ENCODE measurements around the gene REC114.

DNA sequence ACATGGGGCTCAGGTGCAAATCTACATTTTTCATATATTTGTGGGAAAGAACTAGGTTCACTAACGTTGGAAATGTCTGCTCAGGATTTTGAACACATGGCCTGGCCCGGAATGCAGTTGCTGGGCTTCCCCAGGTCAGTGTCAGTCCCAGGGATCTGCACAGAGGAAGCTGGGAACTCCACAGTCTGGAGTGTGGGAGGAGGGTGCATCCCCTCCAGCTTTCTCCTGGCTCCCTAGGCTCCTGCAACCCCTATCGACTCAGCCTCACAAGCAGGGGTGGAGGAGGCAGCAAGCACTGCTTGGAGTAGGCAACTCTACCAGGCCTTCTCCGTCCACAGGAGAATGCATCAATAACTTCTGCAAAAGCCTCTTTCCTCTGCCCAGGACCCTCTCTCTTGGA is 44.1 kb upstream of the REC114 start:
- TF ChIP-seq, protein P1, sequence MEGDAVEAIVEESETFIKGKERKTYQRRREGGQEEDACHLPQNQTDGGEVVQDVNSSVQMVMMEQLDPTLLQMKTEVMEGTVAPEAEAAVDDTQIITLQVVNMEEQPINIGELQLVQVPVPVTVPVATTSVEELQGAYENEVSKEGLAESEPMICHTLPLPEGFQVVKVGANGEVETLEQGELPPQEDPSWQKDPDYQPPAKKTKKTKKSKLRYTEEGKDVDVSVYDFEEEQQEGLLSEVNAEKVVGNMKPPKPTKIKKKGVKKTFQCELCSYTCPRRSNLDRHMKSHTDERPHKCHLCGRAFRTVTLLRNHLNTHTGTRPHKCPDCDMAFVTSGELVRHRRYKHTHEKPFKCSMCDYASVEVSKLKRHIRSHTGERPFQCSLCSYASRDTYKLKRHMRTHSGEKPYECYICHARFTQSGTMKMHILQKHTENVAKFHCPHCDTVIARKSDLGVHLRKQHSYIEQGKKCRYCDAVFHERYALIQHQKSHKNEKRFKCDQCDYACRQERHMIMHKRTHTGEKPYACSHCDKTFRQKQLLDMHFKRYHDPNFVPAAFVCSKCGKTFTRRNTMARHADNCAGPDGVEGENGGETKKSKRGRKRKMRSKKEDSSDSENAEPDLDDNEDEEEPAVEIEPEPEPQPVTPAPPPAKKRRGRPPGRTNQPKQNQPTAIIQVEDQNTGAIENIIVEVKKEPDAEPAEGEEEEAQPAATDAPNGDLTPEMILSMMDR (optimal IDR thresholded peaks at IDR 0.05 in 1 of 3, IDR thresholded peaks at IDR 0.05 in 1 of 3, conservative IDR thresholded peaks at IDR 0.05 in 1 of 3; ENCODE audit: extremely low read depth in 1 of 3, insufficient read depth in 2 of 3, low read length in 3 of 3), result no peak
- TF ChIP-seq EZH2 (IDR thresholded peaks at IDR 0.05; ENCODE audit: low read length), result no peak
